HEK293T (cell line): ENCODE measurements around the gene NCL.

Source experiments
- ARNT ChIP-seq: fragments of 450-650 bp; IDR thresholded peaks from 2 replicates; pipeline ENCODE4 v1.6.1; 2017; ENCODE audit warnings: mild to moderate bottlenecking
- BHLHE40 ChIP-seq: fragments of 450-650 bp; IDR thresholded peaks from 2 replicates; pipeline ENCODE4 v1.6.1; 2016; ENCODE audit warnings: mild to moderate bottlenecking, moderate library complexity, borderline replicate concordance
- CTBP1 ChIP-seq: fragments of 450-650 bp; IDR thresholded peaks from 2 replicates; pipeline ENCODE4 v1.6.1; 2016; ENCODE audit warnings: borderline replicate concordance
- ELF4 ChIP-seq: fragments of 450-650 bp; IDR thresholded peaks from 2 replicates; pipeline ENCODE4 v1.6.1; 2017; ENCODE audit warnings: antibody characterized with exemption
- FOXA1 ChIP-seq: fragments of 450-650 bp; IDR thresholded peaks from 2 replicates; pipeline ENCODE4 v1.6.1; 2016; ENCODE audit warnings: mild to moderate bottlenecking
- FOXK2 ChIP-seq: fragments of 450-650 bp; IDR thresholded peaks from 2 replicates; pipeline ENCODE4 v1.6.1; 2016; ENCODE audit warnings: mild to moderate bottlenecking
- FOXM1 ChIP-seq: fragments of 450-650 bp; IDR thresholded peaks from 2 replicates; pipeline ENCODE4 v1.6.1; 2017; ENCODE audit warnings: mild to moderate bottlenecking, borderline replicate concordance
- HDGF ChIP-seq: fragments of 450-650 bp; IDR thresholded peaks from 2 replicates; pipeline ENCODE4 v1.6.1; 2017; ENCODE audit warnings: antibody characterized with exemption, borderline replicate concordance
- NFRKB ChIP-seq: fragments of 450-650 bp; IDR thresholded peaks from 2 replicates; pipeline ENCODE4 v1.6.1; 2016; ENCODE audit warnings: mild to moderate bottlenecking, moderate library complexity
- SP1 ChIP-seq: fragments of 450-650 bp; IDR thresholded peaks from 2 replicates; pipeline ENCODE4 v1.6.1; 2017
- SUZ12 ChIP-seq: fragments of 450-650 bp; IDR thresholded peaks from 2 replicates; pipeline ENCODE4 v1.6.1; 2016; ENCODE audit warnings: mild to moderate bottlenecking
- TARDBP ChIP-seq: fragments of 450-650 bp; IDR thresholded peaks from 2 replicates; pipeline ENCODE4 v1.6.1; 2016
- ZNF384 ChIP-seq: fragments of 450-650 bp; IDR thresholded peaks from 2 replicates; pipeline ENCODE4 v1.6.1; 2016
- TF ChIP-seq, protein P1 (sequence below): fragments of 450-650 bp; IDR thresholded peaks from 2 replicates; pipeline ENCODE4 v1.6.1; 2016

- no peak for TF ChIP-seq FOXM1
- TF ChIP-seq FOXK2, result no peak
- no peak for TF ChIP-seq FOXA1
- no peak for TF ChIP-seq HDGF
- TF ChIP-seq, protein P1, sequence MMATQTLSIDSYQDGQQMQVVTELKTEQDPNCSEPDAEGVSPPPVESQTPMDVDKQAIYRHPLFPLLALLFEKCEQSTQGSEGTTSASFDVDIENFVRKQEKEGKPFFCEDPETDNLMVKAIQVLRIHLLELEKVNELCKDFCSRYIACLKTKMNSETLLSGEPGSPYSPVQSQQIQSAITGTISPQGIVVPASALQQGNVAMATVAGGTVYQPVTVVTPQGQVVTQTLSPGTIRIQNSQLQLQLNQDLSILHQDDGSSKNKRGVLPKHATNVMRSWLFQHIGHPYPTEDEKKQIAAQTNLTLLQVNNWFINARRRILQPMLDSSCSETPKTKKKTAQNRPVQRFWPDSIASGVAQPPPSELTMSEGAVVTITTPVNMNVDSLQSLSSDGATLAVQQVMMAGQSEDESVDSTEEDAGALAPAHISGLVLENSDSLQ, result no peak
- no peak for TF ChIP-seq TARDBP
- TF ChIP-seq SP1, result no peak
- TF ChIP-seq NFRKB, result no peak
- no peak for TF ChIP-seq ELF4
- TF ChIP-seq SUZ12, result no peak
- no peak for TF ChIP-seq ZNF384
- TF ChIP-seq ARNT, result no peak
- TF ChIP-seq BHLHE40, result no peak
- TF ChIP-seq CTBP1, result no peak
Measured at GRCh38 chr2:231455222-231455621, 9.1 kb downstream of the NCL start.
